HuH-7.5 (cell line): ENCODE results near the gene SULT6B1.
"Not testable (repeated sequence)": the region's sequence is repeated elsewhere in the genome, so short reads cannot be mapped to it uniquely, and the experiment has no call there.

ENCODE experiments used
- DNase-seq: peaks from one replicate; pipeline ENCODE4 v3.0.0; 2011; ENCODE audit warnings: low spot score

SULT6B1 gene, protein sequence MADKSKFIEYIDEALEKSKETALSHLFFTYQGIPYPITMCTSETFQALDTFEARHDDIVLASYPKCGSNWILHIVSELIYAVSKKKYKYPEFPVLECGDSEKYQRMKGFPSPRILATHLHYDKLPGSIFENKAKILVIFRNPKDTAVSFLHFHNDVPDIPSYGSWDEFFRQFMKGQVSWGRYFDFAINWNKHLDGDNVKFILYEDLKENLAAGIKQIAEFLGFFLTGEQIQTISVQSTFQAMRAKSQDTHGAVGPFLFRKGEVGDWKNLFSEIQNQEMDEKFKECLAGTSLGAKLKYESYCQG

DNA sequence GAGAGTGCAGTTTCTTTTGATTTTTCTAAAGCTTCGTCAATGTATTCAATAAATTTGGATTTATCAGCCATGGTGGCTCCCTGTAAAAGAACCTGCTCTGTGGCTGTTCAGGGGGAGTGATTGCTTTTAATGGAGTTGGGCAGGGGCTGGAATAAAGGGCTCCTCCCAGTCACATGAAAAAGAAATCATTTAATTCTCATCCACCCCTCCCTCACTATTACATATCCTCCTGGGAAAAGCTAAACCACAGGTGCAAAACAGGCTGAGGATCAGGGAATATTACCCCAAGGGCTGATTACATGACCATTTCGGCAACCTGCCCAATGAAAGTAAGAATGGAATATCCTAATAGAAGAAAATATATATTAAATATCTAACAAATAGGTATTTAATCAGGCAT lies at the start of gene SULT6B1:
Gene SULT6B1, minus strand, starts transcription at position 101 of the 400 bp plus-strand sequence. Its CDS starts 30 bp downstream, at position 71.
- no peak for DNase-seq

DNA sequence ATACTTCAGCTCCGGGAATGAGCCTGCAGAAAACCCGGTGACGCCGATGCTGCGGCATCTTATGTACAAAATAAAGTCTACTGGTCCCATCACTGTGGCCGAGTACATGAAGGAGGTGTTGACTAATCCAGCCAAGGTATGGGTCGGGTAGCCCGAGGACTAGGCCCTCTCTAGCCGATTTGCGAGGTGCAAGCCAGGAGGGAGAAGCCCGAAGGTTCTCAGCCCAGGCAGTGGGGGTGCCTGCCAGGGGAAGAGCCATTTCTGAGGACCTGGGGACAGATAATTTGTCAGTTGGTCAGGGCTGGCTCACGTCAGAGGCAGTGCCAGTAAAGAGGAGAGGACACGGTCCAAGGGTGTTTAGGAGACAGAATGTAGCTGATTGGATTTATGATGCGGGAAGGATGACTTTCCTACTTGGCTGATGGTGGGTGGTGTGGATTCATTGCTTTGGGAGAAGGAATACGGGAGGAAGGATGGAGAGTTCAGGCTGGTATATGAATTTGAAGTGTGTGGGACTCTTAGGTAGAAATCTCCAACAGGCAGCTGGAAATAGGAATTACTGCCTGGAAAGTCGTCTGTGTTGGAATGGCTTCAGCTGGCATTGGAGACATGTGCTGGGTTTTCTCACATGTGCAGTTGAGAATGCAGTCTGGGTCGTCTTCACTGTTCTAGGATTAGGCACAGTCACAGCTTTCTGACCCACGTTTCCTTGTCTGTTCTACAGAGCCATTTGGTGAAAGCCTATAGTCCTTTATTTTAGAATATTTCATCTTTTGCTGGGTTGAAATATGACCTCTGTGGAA lies 43.9 kb upstream of the SULT6B1 start:
- peak; percentile 8 for DNase-seq

DNA sequence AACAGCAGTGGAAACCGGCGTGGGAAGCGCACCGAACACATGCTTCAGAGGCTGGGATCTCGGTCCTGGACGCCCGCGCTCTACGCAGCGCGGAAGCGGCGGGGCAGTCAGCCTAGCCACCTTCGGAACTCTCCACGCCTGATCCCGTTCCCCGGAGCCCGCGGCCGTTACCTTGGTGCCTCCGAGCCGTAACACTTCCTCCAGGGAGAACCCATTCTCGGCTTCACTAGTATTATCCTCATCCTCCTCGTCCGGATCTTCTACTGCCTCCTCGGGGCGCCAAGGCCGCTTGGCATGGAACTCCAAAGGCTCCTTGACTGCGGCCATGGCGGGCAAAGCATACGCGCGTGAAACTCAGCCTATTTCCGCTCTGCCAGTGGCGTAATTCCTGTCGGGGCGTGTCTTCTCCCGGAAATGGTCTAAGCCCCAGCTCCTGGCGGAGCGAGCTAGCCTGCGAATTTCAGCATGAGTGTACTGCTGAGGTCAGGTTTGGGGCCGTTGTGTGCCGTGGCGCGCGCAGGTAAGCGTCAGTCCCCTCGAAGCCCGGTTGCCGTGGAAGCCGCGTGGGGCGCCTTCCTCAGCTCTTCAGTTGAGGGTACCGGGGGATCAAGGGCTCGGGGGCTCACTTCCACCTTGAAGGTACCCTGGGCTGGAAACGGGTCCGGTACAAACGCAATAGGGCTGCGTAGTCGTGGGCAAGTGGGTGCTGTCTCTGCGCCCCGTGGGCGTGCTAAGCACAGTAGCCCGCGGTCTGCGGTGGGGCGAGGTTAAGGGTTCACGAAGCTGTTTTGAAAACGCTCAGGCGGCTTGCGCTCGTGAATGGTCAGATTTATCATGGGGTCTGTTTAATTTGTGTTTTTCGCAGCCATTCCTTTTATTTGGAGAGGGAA lies 43.0 kb upstream of the SULT6B1 start, which contains the start of the genes CEBPZ and NDUFAF7:
Gene CEBPZ, minus strand, starts transcription at position 356 of the 890 bp plus-strand sequence. Its CDS starts 29 bp downstream, at position 327.
Gene NDUFAF7, plus strand, starts transcription at position 418 of the 890 bp plus-strand sequence. Its CDS starts 48 bp downstream, at position 466.
- DNase-seq = peak; percentile 74

DNA sequence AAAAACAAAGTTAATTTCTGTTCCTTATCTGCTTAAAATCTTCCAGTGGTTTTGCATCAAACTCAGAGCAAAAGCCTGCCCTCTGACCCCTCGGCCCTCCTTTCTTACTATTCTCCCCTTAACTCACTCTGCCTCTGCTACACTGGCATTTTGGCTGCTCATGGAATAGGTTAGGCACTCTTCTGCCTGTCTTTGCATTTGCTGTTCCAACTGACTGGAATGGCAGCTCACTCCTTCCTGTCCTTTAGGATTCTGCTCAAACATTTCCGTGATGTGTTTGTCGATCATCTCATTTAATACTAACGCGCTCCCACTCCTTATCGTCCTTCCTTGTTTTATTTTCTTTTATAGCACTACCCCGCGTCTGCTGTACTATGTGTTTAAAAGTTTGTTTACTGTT lies 42.1 kb upstream of the SULT6B1 start:
- DNase-seq = no peak

DNA sequence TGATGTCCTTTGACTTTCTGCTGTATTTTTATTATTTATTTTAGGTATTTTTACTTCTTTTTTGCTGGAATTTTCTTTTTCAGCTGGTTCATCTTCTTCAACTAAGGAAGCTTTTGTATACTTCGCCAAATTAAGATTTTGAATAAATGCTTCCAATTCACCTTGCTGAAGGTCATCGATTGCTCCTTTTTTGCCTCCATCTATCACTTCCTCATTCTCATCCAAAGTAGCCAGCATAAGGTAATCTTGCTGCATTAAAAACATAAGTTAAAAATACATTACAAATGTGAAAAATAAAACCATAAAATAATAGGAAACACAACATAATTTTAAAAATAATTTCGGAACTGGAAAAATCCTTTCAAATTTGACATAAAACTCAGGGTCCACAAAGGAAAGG lies 40.3 kb upstream of the SULT6B1 start:
- DNase-seq = no peak

DNA sequence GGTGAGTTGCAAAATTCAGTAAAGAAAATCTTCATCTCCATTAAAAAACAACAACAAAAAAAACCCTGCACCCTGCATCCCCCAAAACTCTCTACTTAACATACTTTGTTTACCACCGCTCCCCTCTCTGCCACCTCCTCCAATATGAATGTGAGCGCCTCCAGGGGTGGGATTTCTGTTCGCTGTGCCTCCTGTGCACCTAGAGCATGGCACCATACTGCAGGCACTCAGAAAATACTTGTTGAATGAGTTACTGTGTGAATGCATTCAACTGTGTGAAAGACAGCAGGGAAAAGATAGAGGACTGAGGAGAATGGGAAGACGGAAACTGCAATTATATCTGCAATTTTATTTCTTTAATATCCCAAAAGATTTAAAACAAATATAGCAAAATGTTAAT lies 38.4 kb upstream of the SULT6B1 start:
- DNase-seq = no peak

DNA sequence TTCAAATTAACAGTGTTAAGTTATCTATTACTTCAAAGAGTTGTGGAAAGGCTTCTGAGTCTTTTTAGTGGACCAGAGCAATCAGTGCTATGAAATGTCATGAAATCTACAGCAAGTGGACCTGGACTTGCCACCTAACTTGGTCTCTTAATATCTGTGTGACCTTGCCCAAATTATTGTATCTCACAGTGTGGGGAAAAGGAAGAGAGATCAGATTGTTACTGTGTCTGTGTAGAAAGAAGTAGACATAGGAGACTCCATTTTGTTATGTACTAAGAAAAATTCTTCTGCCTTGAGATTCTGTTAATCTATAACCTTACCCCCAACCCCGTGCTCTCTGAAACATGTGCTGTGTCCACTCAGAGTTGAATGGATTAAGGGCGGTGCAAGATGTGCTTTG lies 36.7 kb upstream of the SULT6B1 start:
- not testable (repeated sequence) for DNase-seq

DNA sequence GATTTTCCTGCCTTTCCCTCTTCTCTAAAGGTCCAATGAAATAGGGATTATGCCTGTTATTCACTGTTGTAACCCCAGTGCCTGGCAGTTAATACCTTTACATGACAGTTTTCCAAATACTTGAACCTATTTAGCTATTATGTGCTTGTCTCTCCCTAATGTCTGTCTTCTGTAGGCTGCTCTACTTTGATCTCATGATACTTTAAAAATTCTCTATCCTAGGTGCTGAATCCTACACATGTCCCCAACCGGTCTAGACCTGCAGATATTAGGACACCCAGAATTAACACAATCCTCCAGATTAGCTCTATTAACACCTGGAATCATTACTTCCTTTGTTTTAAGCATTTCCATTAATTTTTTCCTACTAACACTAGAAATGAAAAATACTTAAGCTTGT lies 35.6 kb upstream of the SULT6B1 start:
- DNase-seq = no peak

DNA sequence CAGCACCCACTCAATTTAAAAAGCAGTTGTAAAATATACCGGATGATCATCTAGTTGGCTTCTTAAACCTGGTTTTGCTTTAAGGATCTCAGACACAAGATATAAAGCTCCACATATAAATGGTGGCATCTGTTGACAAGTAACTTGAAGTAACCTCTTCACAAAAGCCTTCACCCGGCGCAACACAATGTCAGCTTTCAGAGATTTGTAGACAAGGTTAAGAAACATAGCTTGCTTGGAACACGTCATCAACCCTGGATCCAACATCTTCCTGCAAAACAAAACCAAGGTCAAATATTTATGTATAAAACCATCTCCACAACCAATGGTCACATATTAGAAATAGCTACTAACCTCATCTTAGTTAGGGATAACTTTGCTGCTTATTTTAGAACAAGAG lies 34.7 kb upstream of the SULT6B1 start:
- no peak for DNase-seq

DNA sequence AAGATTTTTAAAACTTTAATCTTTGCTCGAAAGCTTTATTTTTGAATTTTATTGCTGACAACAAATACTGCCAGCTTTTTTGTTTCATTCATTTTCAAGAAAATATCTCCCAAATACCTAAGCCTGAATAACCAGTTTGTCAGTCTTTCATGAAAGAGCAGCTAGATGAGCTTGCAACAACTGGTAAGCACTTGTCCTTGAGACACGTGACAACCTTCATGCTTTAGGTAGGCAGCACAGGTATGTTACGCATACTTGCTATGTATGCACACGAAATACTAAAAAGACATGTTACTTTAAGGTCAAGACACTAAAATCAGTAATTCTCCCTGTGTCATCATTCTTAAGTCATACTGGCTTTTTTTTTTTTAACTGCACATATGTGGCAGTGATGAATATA lies 30.6 kb upstream of the SULT6B1 start:
- no peak for DNase-seq

DNA sequence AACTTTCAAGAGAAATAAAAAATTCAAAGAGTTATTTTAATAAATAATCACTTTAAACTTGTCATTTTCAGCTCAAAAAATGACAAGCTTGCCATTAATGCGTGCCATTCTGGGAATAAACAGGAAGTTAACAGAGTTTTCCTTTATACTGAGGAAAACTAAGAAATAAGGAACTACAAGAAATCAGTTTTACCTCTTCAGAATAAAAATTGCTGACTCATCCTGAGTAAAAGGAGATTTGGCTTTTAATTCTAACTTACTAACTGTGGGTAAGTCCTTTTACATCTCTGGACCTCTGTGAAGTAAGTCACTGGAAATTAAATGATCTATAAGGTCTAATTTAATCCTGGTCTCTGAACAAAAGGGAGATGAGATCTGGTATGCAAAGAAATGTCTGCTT lies 26.8 kb upstream of the SULT6B1 start:
- no peak for DNase-seq

DNA sequence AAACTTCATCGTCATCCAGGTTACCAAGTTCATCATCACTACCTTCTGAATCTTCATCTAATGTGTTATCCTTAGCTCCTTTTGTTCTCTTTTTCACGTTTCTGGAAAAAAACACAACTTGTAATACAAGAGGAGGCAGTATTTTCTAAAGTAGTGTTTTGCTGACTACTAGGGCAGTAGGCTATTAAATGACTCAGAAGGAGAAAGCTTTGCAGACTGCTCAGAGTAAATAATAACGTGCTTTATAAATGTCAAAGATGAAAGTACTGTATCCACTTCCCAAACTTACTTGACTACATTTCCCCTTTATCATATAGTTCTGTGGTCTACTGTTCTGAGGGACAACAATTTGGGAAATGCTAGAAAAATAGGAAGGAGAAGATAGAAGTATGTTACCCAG lies 23.5 kb upstream of the SULT6B1 start:
- DNase-seq = no peak

DNA sequence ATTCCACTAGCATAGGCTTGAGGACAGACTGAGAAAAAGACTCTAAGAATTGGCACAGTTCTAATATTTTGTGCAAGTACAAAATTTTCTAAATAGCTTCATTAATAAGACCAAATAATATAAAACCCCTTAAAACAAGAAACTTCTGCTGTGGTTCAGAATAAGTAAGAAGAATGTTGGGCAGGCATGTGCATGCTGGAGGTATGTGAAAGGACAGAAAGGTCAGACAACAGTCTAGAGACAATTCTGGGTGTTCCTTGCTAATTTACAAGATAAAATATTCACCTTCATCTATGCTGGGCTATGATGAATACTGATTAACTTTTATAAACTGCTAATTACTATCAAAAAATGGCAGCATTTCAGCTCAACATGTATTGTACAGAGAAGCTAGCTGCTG lies 22.7 kb upstream of the SULT6B1 start:
- no peak for DNase-seq

DNA sequence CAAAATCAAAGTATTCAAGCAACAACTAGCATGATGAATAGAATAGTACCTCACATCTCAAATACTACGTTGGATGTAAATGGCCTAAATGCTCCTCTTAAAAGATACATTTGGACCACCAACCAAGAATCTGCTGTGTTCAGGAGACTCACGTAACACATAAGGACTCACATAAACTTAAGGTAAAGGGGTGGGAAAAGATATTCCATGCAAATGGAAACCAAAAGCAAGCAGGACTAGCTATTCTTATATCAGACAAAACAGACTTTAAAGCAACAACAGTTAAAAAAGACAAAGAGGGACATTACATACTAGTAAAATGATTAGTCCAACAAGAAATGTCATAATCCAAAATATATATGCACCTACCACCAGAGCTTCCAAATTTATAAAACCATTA lies 18.3 kb upstream of the SULT6B1 start:
- not testable (repeated sequence) for DNase-seq

DNA sequence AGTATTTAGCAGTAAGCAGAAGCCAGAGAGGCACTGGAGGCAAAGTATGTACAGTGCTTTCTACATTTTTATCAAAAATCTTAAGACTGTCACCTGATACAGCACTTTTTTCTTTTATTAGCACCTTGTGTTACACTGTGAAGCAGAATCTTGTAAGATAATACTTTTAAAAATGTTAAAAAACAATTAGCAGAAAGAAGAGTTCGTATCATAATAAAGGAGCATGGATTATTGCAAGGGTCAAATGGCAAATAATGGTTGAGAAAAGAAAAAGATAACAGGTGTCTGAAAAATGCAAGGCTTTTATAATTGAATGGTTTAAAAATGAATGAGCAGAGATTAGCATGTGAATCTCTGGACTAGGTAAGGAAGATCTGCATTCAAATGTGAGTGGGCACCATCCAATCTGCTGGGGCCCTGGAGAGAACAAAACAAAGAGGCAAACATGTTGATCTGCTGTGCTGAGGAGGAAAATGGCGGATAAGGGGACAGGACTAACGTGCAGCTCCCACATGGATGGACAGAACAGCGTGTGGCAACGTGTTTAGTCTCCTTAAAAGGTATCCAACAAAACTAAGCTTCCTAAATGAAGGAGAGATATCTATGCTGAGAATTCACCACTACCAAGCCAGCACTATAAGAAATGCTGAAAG lies 17.3 kb upstream of the SULT6B1 start:
- no peak for DNase-seq

DNA sequence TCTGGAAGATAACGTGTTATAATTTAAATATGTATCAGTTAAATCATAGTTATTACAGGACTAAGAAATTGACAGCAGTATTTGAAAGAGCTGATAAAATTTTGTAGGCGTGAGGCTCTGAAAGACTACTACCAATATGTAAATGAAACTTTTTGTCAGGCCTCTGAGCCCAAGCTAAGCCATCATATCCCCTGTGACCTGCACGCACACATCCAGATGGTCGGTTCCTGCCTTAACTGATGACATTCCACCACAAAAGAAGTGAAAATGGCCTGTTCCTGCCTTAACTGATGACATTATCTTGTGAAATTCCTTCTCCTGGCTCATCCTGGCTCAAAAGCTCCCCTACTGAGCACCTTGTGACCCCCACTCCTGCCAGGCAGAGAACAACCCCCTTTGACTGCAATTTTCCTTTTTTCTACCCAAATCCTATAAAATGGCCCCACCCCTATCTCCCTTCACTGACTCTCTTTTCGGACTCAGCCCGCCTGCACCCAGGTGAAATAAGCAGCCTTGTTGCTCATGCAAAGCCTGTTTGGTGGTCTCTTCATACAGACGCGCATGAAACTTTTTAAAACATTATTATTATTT lies 16.7 kb upstream of the SULT6B1 start:
- DNase-seq = not testable (repeated sequence)

DNA sequence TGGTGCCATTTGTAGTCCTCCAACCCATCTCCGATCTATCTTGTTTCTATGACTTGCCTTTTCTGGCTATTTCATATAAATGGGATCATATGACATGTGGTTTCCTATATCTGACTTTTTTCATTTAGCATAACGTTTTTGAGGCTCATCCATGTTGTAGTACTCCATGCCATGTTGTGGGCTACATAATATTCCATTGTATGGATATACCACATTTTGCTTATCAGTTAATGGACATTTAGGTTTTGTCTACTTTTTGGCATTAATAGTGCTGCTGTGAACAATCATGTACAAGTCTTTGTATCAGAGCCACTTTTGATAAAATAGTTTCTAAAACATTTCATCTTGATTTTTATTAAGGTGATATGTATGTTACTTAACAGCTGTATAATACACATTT lies 15.2 kb upstream of the SULT6B1 start:
- no peak for DNase-seq

DNA sequence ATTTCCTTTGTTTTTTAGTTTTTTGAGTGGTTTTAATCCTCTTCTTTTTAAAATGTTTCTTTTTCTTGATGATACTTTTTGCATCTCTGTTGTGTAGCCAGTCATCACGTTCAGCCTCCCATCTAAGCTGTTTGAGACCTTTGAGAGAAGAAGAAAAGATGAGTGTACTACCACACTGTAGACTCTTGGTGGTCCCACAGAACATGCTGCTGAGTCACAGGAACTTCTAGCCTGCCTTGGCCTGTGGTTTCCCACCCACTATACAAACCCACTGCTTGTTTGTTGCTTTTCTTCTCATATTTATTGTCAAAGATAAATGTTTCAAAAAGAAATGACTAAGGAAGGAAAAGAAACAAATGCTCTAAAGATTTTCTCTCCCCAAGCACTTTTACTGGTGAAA lies 13.3 kb upstream of the SULT6B1 start:
- DNase-seq = no peak

DNA sequence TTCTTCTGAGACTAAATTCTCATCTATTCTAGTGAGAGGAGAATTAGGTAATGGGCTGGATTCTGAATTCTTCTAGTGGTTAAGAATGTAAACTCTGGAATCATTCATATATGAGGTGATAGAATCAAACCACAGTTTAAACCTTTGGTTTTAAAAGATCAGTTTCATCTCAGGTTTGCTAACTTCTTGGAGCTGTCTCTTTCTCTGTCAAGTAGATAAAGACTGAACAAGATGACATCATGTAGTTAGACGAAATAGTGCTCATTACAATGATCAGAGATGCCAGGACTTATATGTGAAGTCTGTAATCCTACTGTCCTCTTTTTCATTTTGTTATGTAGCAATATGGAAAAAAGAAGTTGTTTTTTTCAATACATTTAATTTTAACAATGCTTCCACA lies 12.7 kb upstream of the SULT6B1 start:
- no peak for DNase-seq

DNA sequence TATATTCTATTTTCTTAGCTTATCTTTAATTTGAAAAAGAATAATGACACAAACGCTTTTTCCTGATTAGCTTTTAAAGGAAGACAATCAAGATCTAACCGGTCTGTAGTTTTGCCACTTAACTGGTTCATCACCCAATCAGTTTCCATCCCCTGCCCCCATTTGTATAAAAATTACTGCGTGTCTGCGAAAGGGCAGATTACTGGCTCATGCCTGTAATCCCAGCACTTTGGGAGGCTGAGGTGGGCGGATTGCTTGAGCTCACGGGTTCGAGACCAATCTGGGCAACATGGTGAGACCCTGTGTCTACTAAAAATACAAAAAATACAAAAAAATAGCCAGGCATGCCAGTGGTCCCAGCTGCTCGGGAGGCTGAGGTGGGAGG lies 10.2 kb upstream of the SULT6B1 start:
- no peak for DNase-seq
